ENCODE data around the gene IGFBP2. TPM values are rescaled to one million over a fixed set of nuclear protein-coding genes. Genes with fewer than 3 reads are reported as not detected.

Gene IGFBP2
- total and polyA plus RNA-seq, 2 of the 8 experiments (the other 6 are each of a cell fraction or from before 2014, with no cell fraction given), result 326 to 782 TPM

- no peak overlapping the region for H2AK5ac ChIP-seq (ENCODE audit: low read depth, low read length)
- DNase-seq (ENCODE audit: low read depth in 1 of 2, low spot score in 2 of 2) (no peak), FAIRE-seq (no peak)
- H4K20me1 ChIP-seq (replicated peaks in 1 of 2; ENCODE audit: control insufficient read depth in 1 of 2, insufficient read depth in 2 of 2, low read length in 2 of 2), result peaks cover 6 to 10% of the 10 kb centered on the region in 2 experiments
- H2BK12ac ChIP-seq (ENCODE audit: low read depth, low read length), result no peak overlapping the region
- peaks cover 0 to 2% (median 0%) of the 10 kb centered on the region in 4 experiments; a peak in 3 of 7 replicates for H3K4me1 ChIP-seq (replicated peaks in 1 of 4; ENCODE audit: control insufficient read depth in 3 of 4, insufficient read depth in 4 of 4, low read length in 3 of 4)
- no peaks in the 10 kb centered on the region for H3K23me2 ChIP-seq (ENCODE audit: low read depth, low read length)
- H3K27me3 ChIP-seq (replicated peaks in 1 of 4; ENCODE audit: control insufficient read depth in 3 of 4, extremely low read depth in 1 of 4, insufficient read depth in 3 of 4, low read length in 3 of 4), result no peaks in the 10 kb centered on the region
- no peak overlapping the region for H3K4me3 ChIP-seq (ENCODE audit: extremely low read depth in 1 of 4, insufficient read depth in 2 of 4, low read depth in 3 of 4, low read length in 4 of 4)
- no peak overlapping the region for H4K5ac ChIP-seq (ENCODE audit: insufficient read length, low read depth, low read length)
- H3K14ac ChIP-seq (ENCODE audit: insufficient read length), result no peak overlapping the region
- CTCF ChIA-PET (ENCODE audit: partially characterized antibody), result interaction anchor here (0.6 to 15.9 kb wide), 5 partner anchors 8 to 138 kb away, joined by 3 to 493 read pairs (median 8); no protein-coding TSS in a partner anchor
- no peak overlapping the region for H2BK20ac ChIP-seq (ENCODE audit: low read length)
- no peak overlapping the region for H3K56ac ChIP-seq (replicated peaks; ENCODE audit: insufficient read length, low read depth, low read length)
- no peak overlapping the region for H2BK120ac ChIP-seq (replicated peaks; ENCODE audit: low read depth, low read length)
- H2BK5ac ChIP-seq (ENCODE audit: low read depth, low read length), result no peak overlapping the region
- no peak overlapping the region for H4K91ac ChIP-seq (replicated peaks; ENCODE audit: insufficient read length, low read length)
- no peak overlapping the region for H3K23ac ChIP-seq (ENCODE audit: insufficient read length)
- H3K27ac ChIP-seq (ENCODE audit: low read depth, low read length), result no peak overlapping the region
- H3K36me3 ChIP-seq (ENCODE audit: control insufficient read depth in 2 of 4, insufficient read depth in 4 of 4, low read length in 3 of 4), result peaks cover 10 to 28% (median 23%) of the 10 kb centered on the region in 4 experiments; a peak in 7 of 8 replicates
- peaks cover 18% of the 10 kb centered on the region for H3K79me1 ChIP-seq (ENCODE audit: low read depth, low read length)
- 100% methylated on average over 5 of the region's 6 CpGs; no CpG with 5 or more reads in 1 of the 2 experiments for WGBS, 2 experiments (ENCODE audit: extremely low coverage in 1 of 2, insufficient coverage in 1 of 2, insufficient read length in 1 of 2, insufficient replicate concordance in 2 of 2, low coverage in 1 of 2, low lambda C conversion rate in 2 of 2, missing lambda C conversion rate in 1 of 2)
- 0 out of 2 replicates have a peak overlapping the region, but pooled peaks have one; percentile 22 for H4K8ac ChIP-seq (ENCODE audit: extremely low read depth, insufficient read depth, low read length)
- no peak overlapping the region for H3K4ac ChIP-seq (replicated peaks; ENCODE audit: insufficient read length, low read depth, low read length)
- POLR2A ChIA-PET (ENCODE audit: partially characterized antibody), result interaction anchor here (0.9 to 1.1 kb wide), 2 partner anchors 26 to 135 kb away, joined by 3 read pairs; partner anchors contain the start of gene IGFBP2
- H3K18ac ChIP-seq (ENCODE audit: extremely low read depth, low read length), result no peak overlapping the region
- no peak overlapping the region for H3K4me2 ChIP-seq (ENCODE audit: insufficient read depth in 1 of 2, low read depth in 2 of 2, low read length in 2 of 2)
- no peak overlapping the region; a peak in 1 of 7 replicates for H3K9ac ChIP-seq (replicated peaks in 1 of 4; ENCODE audit: extremely low read depth in 1 of 4, low read depth in 3 of 4, low read length in 3 of 4)
- no peak overlapping the region for H2AFZ ChIP-seq (ENCODE audit: low read length)
- no peak overlapping the region for H2BK15ac ChIP-seq (ENCODE audit: low read length)
- no peaks in the 10 kb centered on the region for H3K9me3 ChIP-seq (ENCODE audit: insufficient read depth in 2 of 2, low read depth in 1 of 2, low read length in 1 of 2)
- peaks cover 0 to 44% of the 10 kb centered on the region in 2 experiments; a peak in 3 of 4 replicates for H3K79me2 ChIP-seq (ENCODE audit: control insufficient read depth in 1 of 2, insufficient read depth in 2 of 2, low read length in 2 of 2)
- TF ChIP-seq, protein P1, sequence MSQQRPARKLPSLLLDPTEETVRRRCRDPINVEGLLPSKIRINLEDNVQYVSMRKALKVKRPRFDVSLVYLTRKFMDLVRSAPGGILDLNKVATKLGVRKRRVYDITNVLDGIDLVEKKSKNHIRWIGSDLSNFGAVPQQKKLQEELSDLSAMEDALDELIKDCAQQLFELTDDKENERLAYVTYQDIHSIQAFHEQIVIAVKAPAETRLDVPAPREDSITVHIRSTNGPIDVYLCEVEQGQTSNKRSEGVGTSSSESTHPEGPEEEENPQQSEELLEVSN (IDR thresholded peaks at IDR 0.05), result no peak
- no peak for TF ChIP-seq CBX5 (IDR thresholded peaks at IDR 0.05; ENCODE audit: low read depth, low read length)
- no peak for TF ChIP-seq KDM5A (IDR thresholded peaks at IDR 0.05; ENCODE audit: low read length)
- no peak for TF ChIP-seq FOSL1 (IDR thresholded peaks at IDR 0.05; ENCODE audit: insufficient read depth, low read depth, low read length)
- TF ChIP-seq RFX5 (IDR thresholded peaks at IDR 0.05; ENCODE audit: borderline replicate concordance, low read depth, low read length), result no peak
- TF ChIP-seq CREB1 (IDR thresholded peaks at IDR 0.05), result no peak
- no peak for TF ChIP-seq ZNF274 (IDR thresholded peaks at IDR 0.05; ENCODE audit: borderline replicate concordance, extremely low read depth, low read length)
- no peak for TF ChIP-seq TCF12 (IDR thresholded peaks at IDR 0.05; ENCODE audit: low read depth, low read length)
- no peak for TF ChIP-seq RXRA (IDR thresholded peaks at IDR 0.05; ENCODE audit: insufficient read depth, low read depth, low read length)
- TF ChIP-seq SP1 (IDR thresholded peaks at IDR 0.05; ENCODE audit: low read depth, low read length), result no peak
- no peak for TF ChIP-seq EZH2 (IDR thresholded peaks at IDR 0.05; ENCODE audit: low read depth, low read length, severe bottlenecking)
- TF ChIP-seq TEAD4 (IDR thresholded peaks at IDR 0.05; ENCODE audit: low read depth, low read length), result no peak
Measured at GRCh38 chr2:216659276-216659675, 26.1 kb downstream of the IGFBP2 start.

All from H1 (cell line).